HG03565 (cell line): Measurements from ENCODE around the gene PTK7.

Source experiments
- ATAC-seq: cut with Tn5 transposase; IDR thresholded peaks from one replicate; pipeline ENCODE4 v1.9.1; 2021; ENCODE audit warnings: mild to moderate bottlenecking, moderate library complexity; ENCODE audit not compliant: unreplicated experiment

Gene PTK7

DNA sequence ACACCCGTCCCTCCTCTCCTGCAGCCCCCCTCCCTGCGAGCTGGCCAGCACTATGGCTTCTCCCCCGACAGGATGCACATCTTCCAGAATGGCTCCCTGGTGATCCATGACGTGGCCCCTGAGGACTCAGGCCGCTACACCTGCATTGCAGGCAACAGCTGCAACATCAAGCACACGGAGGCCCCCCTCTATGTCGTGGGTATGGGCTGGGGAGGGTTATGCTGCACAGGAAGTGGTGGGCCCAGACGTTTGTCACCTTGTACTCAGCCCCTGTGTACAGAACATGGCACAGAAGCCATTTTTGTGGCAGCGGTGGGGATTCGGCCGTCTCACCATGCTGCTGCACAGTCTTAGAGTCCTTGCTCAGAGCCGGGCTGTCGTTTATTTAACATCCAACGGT is 66.0 kb downstream of the PTK7 start:
- ATAC-seq, result no peak

GRCh38 chr6:43143235-43144128 is 67.4 kb downstream of the PTK7 start:
- no peak for ATAC-seq

GRCh38 chr6:43144879-43145278 is 68.8 kb downstream of the PTK7 start:
- no peak for ATAC-seq

DNA sequence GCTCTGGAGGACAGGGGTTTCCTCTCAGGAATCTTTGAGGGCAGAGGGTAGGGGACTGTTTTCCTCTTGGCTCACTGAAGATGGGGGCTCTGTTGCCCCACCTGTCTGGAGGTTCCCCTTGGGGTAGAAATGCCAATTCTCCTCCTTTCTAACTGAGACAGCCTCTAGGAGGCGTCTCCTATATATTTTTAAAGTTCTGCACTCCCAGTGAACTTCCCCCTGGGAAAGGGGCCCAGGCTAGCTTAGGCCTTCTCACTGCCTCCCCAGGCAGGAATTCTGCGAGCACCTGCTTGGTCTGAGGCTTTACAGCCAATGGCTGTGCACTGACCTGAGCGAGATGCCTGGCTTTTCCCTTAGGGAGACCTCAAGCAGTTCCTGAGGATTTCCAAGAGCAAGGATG is 70.1 kb downstream of the PTK7 start:
- ATAC-seq, result no peak

GRCh38 chr6:43146709-43147688 is 70.9 kb downstream of the PTK7 start:
- no peak for ATAC-seq

DNA sequence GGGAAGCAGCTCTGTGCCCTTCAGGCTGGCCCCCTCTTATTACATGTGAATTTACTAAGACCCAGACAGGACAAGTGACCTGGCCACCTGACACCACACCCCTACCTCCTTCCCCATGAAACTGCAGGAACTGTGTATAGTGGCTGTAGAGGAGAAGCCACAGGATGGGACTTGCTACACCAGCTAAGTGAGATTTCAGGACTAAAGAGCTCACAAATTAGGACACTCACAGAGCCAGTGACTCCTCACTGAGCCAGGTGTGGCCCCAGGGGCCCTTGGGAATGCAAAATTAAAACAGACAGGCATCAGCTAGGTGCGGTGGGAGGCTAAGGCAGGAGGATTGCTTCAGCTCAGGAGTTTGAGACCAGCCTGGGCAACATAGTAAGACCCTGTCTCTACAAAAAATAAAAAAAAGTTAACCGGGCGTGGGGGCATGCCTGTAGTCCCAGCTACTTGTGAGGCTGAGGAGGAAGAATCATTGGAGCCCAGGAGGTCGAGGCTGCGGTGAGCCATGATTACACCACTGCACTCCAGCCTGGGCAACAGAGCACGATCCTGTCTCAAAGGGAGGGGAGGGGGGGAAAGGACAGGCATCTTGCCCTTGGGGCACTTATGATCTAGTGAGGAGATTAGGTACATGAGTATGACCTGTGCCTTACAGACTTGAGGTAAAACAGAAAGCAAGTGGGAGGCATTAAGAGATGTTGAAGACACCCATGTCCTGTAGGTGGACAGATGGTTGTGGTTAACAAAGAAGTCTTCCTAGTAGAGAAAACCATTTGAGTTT is 71.8 kb downstream of the PTK7 start:
- no peak for ATAC-seq

GRCh38 chr6:43149265-43149664 is 73.2 kb downstream of the PTK7 start:
- ATAC-seq, result no peak

DNA sequence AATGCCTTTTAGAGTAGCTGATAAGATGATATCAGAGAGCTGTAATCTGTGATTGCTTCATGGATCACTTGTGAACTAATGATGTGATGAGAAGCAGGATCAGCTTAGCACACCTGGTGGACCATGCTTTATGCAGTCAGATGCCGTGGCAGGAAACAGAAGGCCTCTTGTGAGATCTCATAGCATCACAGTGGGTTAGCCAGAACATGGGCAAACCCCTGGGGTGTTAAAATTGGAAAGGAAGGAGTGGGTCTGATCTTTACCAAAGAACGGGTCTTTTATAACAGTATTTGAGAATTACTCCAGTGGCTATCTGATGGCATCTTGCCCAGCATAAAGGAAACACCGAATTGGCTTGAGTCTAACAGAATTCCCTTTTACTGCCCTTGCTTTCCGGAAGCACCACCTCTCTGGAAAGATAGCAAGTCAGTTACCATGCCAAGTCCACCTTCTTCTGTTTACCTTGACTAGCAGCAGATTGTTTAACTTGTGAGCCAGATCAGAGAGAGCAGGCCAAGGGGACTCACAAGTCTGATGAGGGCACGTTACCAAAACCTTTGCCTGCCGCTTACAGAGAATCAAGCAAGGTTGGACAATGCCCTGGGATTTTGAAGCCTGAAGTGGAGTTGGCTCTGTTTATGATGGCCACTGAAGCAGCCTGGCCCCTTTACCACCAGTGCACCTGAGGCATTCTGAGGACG is 74.1 kb downstream of the PTK7 start:
- no peak for ATAC-seq

DNA sequence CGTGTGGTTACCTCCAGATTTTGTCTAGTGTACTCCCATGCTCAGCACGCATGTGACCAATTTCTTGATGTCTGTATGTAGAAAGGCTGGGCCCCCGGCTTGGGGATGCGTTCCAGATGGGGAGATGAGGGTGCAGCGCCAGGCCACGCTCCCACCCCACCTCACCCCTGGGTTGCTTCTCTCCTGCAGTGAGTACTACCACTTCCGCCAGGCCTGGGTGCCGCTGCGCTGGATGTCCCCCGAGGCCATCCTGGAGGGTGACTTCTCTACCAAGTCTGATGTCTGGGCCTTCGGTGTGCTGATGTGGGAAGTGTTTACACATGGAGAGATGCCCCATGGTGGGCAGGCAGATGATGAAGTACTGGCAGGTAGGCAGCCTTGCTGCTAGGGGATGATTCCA is 83.5 kb downstream of the PTK7 start:
- ATAC-seq, result no peak

DNA sequence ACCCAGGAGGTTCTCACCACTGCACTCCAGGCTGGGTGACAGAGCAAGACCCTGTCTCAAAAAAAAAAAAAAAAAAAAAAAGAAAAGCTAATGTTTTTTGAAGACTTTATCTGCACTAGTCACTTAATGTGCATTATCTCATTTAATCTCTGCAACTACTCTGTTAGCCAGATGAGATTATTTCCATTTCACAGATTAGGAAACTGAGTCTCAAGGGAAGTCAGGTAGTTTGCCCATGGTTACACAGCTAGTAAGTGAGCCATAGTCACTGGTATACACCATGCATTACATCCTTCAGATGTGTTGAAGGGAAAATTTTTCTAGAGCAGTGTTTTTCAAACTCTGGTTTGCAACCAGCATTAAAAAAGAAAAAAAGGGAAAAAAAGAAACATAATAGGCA is 87.8 kb downstream of the PTK7 start:
- ATAC-seq, result no peak

- ATAC-seq, result no peak
Observed at GRCh38 chr6:43170417-43170930, 94.4 kb downstream of the PTK7 start.

DNA sequence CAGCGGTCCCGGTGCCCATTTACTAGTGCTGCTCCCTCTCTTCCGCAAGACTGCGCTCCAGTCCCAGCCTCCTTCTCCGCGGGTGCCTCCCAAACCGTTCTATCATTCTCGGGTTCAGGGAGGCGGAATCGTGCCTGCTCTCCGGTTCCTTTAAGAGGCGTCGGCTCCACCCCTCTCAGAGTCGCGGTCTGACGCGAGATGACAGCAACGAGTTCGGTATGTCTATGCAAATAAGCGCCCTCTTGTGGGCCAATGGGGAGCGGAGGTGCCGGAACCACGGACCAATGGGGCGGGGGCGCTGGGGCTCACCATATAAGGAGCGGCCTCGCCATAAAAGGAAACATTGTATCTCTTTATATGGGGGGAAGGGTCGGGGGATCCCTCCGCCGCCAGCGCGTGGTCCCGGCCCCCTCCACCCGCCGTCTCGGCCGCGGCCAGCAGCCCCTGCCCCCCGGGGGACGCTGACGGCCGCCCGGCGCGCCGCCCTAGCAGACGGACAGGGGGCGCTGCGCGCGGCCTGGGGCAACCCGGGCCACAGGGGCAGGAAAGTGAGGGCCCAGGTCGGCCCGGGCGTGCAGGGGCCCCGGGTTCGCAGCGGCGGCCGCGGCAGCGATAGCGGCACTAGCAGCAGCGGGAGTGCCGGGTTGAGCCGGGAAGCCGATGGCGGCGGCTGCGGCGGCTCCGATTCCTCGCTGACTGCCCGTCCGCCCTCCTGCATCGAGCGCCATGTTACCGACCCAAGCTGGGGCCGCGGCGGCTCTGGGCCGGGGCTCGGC is 95.0 kb downstream of the PTK7 start, which contains the start of gene SRF:
TSS of gene SRF (plus strand) at position 339 of the 776 bp plus-strand sequence. CDS start at position 727, 388 bp downstream.
- peak; percentile 46 for ATAC-seq

- peak; percentile 2 for ATAC-seq
Observed at GRCh38 chr6:43171707-43172103, 95.6 kb downstream of the PTK7 start.

GRCh38 chr6:43172104-43173007 is 96.2 kb downstream of the PTK7 start:
- no peak for ATAC-seq

GRCh38 chr6:43173591-43174262 is 97.6 kb downstream of the PTK7 start:
- no peak for ATAC-seq

DNA sequence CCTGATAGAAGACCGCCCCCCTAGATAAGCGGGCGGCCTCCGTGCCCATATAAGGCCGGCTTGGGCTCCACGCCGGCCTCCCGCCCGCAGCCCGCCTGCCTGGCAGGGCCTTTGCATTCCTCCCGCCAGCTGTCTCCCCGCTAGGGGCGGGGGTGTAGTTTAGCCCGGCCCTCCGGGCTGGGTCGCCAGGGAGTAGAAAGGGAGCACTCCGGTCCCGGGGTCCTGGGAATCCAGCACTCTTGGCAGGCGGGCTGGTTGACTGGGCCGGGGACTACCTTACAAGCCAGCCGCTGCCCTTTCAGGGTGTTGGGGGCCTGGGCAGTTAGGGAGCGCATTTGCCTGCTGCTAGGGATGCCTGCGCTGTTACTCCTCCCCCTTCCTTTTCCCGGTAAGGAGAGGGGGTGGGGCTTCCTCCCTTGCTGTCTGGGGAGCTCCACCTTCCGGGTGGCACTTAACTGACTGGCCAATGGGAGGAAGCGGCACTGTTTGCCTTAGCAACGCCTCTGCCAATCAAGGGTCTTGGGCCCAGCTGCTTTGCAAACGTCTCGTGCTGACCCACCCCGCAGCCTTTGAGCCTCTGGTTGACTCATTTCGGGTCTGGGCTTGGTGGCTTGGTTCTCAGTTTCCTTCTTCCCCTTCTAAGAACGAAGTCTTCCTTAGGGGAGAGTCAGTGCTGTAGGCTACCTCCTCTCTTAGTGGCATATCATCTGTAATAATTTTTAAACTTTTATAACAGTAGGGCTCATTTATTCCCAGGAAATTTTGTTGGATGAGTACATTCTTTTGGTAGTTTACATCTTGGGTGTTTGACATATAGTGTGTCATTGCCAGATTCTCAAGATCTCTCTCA is 98.4 kb downstream of the PTK7 start:
- peak; percentile 52 for ATAC-seq
